Activated CD4-positive, CD25-positive, alpha-beta regulatory T cell treated with anti-CD3 and anti-CD28 coated beads, Interleukin-2, amount 50 U/mL, for 72 hours (primary cell): ENCODE results near the gene MDP1.

ENCODE experiments used
- DNase-seq: peaks from one replicate; pipeline ENCODE4 v3.0.0; 2021

The MDP1 gene

DNA sequence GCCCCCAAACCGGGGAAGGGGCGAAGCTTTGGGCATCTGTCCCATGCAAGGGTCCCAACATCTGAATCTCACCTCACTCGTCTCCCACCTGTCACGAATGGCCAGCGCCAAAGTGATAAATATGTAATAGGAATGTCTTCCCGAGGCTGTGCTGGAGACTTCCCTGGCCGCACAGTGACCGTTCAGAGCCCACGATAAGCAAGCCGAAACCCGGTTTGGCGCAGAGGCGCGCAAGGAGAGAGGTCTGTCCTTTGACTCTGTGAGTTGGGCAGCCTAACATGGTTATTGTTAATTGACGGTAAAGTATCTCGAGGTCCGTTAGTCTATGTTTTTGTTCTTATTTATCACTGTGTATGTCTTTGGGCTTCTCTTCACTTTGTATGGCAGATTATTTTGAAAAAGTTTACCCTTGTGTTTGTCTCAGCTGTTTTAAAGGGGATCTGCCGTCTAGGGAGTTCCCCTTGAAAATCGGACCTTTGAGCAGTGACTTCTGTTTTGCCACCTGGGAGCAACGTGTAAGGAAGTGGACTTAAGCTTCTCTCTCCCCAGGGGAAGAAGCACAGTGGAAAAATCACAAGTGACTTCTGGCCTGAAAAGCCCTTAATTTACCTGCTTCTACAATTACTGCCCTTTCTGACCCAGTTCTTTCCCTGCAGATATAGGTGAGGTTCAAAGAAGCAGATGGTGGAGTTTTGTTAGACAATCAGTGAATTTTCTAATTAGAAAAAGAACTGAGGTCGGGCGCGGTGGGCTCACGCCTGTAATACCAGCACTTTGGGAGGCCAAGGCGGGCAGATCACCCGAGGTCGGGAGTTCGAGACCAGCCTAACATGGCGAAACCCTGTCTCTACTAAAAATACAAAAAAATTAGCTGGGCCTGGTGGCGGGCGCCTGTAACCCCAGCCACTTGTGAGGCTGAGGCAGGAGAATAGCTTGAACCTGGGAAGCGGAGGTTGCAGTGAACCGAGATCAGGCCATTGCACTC is 19.5 kb downstream of the MDP1 start:
- DNase-seq = no peak

DNA sequence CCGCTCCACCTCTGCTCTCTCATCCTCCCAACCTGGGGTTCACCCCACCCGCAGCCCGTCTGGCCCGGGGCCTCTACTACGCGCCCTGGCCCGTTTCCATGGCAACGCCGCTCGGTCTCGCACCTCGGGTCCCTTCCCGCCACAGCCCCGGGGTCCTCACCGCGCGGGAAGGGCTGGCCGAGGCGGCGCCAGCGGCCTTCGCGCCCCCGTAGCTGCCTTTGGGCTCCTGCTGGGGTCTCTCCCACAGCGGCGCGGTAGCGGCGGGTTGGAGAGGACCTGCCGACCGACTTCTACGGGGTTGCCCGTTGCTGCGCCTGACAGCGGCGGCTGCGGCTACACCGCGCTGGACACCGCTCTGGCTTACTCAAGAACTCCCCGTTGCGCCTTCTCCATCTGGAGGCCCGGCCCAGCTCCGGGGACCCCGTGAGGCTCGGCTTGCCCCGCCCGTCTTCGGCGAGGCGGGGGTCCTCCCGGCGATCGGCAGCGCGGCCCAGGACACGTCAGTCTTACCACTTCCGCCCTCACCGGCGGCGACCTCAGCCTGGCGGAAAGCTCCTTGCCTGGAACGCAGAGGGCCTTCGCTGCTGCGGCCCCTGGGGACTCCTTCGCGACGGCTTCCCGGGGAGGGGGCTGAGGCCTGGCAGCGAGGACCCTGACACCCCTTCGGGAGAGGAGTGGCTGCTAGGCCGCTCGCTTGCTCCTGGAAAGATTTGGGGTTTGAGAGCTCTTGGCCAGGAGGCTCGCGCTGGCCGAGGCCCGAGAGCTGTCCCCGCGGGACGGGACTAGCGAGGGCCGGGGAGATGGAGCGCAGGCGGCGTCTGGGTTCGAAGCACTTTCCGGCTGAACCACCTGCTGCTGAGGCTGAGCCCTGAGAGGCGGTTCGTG is 20.4 kb downstream of the MDP1 start, which contains the start of gene TM9SF1:
Gene TM9SF1, minus strand, starts transcription at position 256 of the 885 bp plus-strand sequence. CDS start 422 bp downstream, outside the sequence.
- DNase-seq = peak; percentile 85

DNA sequence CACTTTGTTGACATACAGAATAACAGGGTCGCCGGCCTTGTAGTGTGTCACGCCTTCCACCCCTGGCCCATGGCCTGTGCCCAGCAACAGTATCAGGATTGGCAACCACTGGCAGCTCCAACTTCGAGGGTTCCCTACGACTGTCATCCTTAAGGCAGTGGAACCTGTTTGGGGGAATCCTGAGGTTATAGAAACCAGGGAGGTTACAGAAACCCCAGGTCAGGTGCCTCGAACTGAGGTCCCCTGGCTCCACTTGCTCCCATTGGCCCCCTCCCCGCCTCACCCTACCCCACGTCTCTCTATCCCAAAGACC is 21.0 kb downstream of the MDP1 start:
- DNase-seq = no peak

DNA sequence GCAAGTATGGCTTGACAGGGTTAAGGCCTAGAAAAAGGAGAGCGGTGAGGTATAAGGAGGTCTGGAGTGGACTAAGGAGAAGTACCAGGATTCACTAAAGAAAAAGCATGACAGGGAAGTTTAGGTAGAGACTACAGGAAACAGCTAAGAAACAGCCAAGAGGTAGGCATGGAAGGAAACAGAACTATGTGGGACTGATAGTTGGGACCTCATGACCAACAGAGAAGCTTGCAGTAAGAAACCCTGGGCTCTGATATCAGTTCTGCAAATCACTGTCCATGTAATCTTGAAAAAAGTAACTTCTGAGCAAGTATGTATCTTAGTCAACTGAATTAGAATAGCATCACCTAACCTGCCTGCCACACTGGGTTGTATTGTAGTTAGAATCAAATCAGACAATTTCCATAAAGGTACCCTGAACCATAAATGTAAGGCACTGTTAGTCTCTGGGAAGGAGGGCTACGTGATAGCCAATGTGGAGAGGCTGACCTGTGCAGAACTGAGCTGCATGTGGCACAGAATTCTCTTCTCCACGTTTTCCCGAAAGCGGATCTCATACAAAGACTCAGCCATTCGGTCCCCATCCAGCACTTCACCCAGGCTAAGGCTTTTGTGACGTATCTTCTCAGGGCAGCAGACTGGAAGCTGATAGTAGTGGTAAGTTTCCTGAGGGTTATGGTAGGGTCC is 21.5 kb downstream of the MDP1 start:
- DNase-seq = no peak

DNA sequence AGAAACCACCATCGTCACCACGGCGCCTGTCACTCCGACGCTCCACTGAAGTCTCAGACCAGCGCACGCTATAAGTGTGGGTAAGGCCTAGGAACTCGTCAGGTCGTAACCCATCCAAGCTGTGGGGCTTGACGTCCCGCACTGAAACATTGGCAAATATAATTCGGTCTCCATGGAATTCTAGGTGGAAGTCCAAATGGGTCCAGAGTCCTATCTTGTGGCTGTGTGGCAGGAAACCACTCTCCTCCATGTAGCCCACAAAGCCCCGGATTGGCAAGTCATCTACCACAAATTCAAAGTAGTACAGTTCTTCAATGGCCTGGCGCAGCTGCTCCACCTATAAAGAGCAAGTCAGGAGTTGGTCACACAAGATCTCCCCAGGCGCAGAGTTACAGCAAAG is 22.9 kb downstream of the MDP1 start:
- DNase-seq = no peak

DNA sequence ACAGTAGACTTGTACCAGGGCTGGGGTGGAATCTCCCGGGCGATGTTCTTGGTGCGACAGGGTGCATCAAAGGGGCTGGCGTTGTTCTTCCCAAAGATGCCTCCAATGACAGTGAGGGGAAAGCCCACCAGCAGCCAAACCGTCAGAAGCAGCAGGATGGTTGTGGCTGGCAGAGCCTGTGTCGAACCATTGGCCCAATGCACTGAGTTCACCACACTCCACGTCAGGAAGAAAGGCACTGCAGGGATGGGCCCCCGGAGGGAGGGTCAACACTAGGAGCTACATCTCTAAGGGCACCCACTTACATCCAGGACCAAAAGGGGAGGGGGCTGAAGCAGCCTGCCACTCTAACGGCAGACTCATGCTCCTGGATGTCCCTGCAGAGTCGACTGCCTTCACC is 25.4 kb downstream of the MDP1 start:
- DNase-seq = no peak

DNA sequence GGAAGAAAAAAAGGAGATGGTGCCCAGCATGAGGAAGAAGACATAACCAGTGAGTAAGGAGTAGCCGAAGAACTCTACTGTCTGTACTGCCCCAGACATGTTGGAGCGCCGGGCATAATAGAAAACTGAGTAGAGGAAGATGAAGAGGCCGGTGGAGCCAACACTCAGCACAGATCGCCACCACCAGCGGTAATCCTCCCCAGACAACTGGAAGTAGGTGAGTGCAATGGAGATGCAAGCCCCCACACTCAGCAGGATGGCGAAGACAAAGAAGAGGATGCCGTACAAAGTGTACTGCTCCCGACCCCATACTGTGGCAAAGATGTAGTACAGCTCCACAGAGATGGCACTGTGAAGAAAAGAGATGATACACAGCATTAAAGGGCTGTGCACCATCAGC is 26.4 kb downstream of the MDP1 start:
- no peak for DNase-seq

DNA sequence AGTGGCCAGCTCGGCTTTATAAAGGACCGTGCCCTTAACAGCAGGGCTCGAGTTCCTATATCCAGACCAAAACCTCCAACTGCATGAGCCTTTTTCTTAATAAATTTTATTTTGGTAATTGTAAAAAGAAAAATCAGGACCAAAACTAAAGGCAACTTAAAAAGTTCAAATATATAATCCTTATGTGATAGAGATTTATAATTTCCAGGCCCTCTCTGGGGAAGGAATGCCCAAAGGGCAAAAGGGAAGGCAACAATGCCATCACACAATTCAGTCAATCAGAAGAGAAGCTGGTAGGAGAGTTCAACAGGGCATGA is 26.8 kb downstream of the MDP1 start:
- DNase-seq = no peak

DNA sequence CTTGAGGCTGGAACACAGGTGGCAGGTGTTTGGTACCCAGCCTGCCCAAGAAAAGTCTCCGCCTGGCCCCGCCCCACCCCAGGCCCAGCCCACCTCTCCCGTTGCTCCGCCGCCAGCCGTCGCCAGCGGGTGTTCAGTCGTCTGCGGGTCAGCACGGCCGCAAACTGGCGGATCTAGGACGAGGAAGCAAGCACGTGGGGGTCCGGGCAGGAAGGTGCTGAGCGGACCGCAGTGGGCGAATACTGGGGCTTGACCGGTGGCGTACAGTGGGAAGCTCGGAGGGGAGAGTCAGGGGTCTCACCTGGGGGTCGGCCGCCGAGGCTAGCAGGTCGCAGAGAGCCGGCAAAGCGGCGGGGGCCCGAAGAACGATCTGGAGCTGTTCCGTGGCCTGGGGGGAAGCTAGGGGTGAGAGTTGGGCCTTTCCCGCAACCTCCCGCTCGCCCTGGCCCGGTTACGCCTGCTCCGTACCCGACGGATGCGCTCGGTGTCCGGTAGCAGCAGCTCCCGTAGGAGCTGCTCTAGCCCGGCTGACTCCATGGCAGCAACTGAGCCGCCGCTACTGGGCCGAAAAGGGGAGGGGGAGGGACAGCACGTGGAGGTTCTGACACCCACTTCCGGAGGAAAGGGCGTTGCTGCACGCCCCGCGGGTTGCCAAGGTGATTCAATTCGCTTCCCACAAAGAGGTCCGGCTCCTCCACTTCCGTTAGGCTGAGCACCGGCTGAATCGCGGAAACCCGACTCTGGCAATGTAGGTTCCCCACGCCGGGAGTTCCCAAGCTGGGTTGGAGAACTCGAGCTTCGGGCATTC is 27.4 kb downstream of the MDP1 start, which contains the start of gene IPO4:
Gene IPO4, minus strand, starts transcription at position 566 of the 808 bp plus-strand sequence. Its CDS starts 29 bp downstream, at position 537.
- peak; percentile 87 for DNase-seq

DNA sequence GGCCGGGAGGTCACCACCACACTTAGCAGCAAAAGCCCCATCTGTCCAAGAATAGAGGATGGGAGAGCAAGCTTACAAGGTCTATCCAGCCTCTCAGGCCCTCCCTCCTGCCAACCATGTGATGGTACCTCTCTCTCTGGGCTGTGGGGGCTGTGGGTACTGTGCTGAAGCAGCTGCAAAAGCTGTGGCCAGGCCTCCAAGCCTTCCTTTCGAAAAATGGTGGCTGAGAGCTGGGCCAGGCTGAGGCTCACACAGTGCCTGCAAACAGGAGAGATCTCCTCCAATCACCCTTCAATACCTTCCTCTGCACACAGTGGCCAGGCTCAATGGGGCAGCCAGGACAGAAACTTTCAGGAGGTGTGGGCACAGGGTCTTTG is 28.3 kb downstream of the MDP1 start:
- DNase-seq = no peak

DNA sequence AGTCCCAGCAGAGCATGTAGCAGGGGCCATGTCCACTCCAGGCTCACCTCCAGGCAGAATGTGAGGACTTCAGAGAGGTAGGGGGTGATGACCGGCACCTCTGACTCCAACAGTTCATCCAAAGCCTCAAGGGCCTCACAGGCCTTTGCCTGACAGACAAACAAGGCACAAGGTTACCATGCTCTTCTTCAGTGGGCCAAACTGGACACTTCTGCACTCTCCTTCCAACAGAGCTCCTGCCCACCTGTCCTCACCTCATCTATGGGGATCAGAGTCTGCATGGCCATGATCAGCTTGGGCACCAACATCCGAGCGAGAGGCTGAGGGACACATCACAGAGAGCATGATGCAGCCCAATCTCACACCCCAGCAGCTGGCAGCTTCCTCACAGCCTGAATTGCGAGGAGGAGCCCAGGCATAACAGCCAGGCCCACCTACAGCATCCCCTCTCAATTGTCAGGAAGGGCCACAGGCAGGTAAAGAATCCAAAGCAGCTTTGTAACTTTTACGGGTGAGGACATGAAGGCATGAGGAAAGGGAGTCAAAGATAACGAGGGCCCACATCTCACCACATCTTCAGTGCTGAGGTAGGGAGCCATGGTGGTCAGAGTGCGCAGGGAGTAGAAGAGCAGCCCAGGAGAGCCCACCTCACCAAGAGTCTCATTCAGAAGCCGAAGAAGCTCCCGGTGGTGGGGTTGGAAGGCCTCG is 28.9 kb downstream of the MDP1 start:
- DNase-seq = no peak

DNA sequence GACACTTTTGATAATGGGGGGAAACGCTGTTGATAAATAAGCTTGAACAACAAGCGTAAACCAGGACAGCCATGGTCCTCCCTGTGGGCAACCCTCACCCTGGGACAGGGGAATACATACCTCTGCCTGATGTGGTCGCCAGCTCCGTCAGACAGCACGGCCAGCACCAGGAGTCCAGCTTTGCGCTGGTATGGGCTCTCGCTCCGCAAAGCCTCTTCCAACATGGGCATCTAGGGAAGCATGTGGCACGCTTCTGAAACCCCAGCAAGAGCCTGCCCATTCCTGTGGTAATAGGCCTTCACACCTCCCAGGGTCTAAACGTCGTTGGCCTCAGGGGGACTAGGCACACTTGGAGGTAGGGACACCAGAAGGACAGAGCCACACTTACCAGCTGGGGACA is 30.1 kb downstream of the MDP1 start:
- DNase-seq = no peak

DNA sequence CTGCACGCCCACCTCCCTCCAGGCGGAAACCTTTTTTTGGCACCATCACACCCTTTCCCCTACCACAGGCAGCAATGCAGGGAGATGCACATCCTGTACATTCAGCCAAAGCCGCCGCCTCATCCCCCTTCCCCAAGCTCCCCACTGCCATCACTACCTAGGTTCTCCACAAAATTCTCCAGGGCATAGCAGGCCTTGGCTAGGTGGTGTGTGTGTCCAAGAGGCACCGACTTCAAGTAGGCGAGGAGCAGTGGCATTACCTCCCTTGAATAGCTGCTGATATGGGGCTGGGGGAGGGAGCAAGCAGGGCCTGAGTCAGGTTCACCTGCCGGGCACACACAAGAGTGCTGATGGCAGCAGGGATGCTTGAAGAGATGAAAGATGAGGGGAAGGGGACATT is 30.8 kb downstream of the MDP1 start:
- no peak for DNase-seq

DNA sequence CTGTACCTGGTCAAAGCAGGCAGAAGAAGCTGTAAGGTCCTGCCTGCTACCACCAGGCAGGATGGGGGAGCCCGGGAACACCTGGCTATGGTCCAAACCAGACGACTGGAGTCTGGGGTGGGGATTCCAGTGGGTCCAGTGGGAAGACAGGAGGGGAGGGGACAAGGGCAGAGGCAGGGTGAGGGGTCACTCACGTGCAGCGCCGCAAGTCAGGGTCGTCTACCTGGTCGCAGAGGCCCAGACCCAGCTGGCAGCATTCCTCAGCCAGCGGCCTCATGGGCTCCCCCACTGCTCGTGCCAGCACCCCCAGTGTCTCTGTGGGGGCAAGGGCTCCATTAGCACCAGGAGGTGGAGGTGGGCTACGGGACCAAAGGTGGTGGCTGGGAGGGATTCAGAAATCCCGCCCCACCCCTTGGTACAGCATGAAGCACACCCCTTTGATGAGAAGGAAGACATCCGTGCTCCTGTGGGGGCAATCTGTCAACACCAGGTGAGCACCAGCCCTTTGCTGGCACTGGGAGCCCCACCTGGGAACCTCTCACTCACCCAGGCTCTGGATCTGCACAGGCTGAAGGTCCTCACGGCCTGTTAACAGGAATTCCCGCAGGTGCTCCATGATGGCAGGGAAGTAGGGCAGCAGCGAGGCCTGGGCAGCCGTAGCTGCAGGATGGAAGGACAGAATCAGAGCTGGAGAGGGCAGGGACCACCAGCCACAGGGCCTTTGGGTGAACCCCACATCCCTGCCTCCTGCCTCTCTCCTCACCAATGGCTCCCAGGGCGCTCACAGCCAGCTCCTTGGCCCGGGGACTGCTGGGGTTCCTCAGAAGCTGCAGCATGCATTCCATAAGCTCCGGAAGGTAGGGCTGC is 31.5 kb downstream of the MDP1 start:
- DNase-seq = no peak

DNA sequence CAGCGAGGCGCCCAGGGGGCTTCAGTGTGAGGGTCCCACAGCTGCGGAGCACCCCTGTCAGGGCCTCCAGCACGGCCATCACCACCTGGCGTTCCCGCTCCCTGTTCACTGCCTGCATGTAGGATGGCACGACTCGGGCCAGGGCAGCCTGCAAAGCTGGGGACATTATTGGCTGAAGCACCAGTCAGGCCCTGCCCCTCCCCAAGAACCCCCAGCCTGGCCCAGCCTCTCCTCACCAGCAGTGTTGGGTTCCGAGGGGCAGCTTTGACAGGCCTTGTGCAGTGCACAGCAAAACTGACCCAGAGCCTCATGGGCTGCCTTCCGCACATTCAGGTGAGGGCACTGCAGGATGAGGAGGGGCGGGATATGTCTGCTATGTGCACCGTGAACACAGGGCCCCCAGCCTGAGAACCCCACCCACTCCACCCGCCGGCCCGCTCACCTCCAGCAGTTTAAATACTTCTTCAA is 32.8 kb downstream of the MDP1 start:
- no peak for DNase-seq

DNA sequence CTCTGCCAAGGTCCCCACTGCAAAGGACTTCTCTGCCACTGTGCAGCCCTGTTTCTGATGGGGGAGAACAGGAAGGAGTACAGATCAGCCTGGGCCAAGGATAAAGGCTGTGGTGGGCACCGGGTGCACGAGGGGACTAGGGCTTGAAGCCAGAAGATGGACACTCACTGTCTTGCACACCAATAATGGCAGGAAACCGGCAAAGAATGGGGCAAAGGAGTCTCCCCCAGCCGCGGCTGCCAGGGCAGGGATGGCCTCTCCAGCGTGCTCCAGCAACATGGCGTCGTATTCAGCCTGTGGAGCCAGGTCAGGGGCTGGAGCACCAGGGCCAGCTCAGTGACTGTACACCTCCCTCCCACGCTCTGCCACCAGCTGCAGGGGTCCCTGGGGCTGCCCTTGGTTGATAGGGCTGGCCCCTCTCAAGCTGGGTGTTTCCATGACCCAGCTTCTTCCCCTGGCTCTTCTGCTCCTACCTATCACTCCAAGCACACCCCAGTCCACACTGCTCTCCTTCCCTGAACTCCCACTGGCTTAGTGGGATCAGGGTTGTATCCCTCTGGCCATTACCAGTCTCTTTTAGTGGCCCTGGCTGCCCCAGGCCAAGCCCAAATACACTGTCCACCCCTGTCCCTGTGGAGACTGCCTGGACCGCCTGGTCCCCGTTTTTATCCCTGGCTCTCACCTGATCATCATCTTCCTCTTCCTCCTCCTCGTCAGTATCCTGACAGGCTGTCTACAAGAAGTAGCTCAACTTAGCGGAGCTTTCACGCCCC is 33.6 kb downstream of the MDP1 start:
- DNase-seq = no peak

DNA sequence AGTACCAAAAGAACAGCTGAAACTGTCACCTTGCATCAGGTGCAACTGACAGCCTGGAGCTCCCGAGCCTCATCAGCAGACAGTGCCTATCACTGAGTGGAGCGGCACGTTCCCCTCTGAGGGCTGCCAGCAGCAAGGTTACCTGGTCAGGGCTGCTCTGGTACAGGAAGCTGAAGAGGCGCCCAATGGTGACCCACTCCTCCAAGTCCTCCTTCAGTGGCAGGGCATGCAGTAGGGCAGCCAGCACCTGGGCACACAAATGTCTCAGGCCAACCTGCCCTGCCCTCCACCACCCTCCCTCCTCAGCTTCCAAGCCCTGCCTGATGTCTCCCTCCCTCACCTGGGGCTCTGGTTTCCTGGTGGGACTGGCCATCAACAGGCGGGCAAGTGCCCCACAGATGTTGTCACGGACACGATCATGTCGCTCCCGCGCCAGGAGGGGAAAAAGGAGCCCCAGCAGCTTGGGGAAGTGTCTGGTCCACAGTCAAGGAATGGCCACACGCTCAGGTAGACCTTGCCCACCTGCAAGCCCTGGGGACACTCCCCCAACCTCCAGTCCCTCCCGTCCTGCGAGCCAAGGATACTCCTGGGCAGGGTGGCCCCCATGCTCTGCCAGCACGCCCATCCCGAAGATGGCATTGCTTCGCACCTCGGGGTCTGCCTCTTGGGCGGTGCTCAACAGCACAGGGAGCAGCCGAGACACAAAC is 34.3 kb downstream of the MDP1 start:
- no peak for DNase-seq

DNA sequence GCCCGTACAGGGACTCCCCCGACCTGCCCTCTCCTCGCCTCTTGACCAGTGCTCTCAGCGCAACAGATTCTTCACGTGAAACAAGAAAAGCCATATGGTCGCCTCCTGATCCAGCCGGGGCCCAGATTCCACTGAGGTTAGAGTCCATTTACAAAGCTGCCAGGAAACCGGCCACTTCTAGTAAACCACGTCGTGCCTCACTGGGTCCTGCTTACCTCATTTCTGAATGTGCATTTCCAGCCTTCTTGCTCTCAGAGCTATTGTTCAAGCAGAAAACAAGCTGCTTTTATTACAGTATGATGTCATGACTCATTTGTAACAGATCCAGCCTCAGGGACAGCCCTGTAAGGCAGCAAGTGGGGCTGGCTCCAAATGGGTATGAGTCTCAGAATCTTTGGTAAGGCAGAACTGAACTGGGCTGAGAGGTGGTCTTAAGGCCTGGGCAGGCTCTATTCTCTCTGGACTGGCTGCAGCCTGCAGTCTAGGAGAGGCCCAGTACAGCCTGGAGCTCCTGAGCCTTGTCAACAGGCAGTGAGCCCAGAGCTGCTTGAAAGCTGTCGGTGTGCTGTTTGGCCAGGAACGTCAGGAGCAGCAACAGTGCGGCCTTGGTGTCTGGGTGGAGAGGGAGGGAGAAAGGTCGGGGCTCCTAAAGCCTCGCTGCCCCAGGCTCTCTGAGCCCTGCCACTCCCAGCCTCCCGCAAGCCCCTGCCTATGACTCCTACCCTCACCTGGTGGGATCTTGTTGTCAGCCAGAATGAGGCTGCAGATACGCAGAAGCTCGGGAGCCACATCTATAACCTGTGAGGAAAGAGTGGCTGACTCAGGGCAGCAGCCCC is 35.7 kb downstream of the MDP1 start:
- DNase-seq = no peak
